Measurements from ENCODE around the gene NADK.
"Not testable (repeated sequence)": the region's sequence is repeated elsewhere in the genome, so short reads cannot be mapped to it uniquely, and the experiment has no call there.

NADK gene

GRCh38 chr1:1753607-1754005 is 24.7 kb downstream of the NADK start:
- Histone ChIP-seq H2AK5ac (ENCODE audit: low read length, severe bottlenecking) (no peak overlapping the region), H2AFZ (ENCODE audit: low read depth, low read length) (no peak overlapping the region), H3K4me1 (ENCODE audit: control insufficient read depth, insufficient read depth, low read depth, low read length) (peaks cover 5% of the 10 kb centered on the region), H4K8ac (ENCODE audit: low read length) (no peak overlapping the region), H3K4me3 (ENCODE audit: insufficient read depth in 1 of 2, low read depth in 1 of 2, low read length in 2 of 2) (no peak overlapping the region), H3K4ac (ENCODE audit: low read depth in 1 of 2, low read length in 2 of 2) (no peak overlapping the region), H3K27me3 (ENCODE audit: control insufficient read depth in 1 of 2, insufficient read depth in 1 of 2, low read length in 2 of 2) (no peaks in the 10 kb centered on the region), H4K91ac (ENCODE audit: low read length) (no peak overlapping the region), H3K14ac (ENCODE audit: low read length in 2 of 2) (no peak overlapping the region), H3K36me3 (ENCODE audit: control insufficient read depth in 1 of 2, insufficient read depth in 2 of 2, low read depth in 1 of 2, low read length in 2 of 2) (peaks cover 48 to 66% of the 10 kb centered on the region in 2 experiments), H3K18ac (ENCODE audit: low read depth in 1 of 2, low read length in 2 of 2) (no peak overlapping the region), H2BK120ac (ENCODE audit: low read depth, low read length) (no peak overlapping the region), H3K23ac (ENCODE audit: low read length in 2 of 2) (no peak overlapping the region), H2BK15ac (ENCODE audit: low read depth, poor library complexity, severe bottlenecking) (no peak overlapping the region), H2BK5ac (ENCODE audit: low read depth, low read length, poor library complexity, severe bottlenecking) (no peak overlapping the region), H2BK12ac (ENCODE audit: low read length in 2 of 2) (no peak overlapping the region), H3K27ac (ENCODE audit: low read length, poor library complexity, severe bottlenecking) (no peak overlapping the region), H3K9ac (ENCODE audit: low read length) (no peak overlapping the region), H3K9me3 (ENCODE audit: control insufficient read depth, low read length) (no peaks in the 10 kb centered on the region), H3K79me1 (replicated peaks; ENCODE audit: low read length, poor library complexity, severe bottlenecking) (peaks cover 35% of the 10 kb centered on the region), H3K4me2 (ENCODE audit: low read length, poor library complexity, severe bottlenecking) (no peak overlapping the region)
- DNase-seq, result no peak
- WGBS, result 93% methylated on average over 16 of the region's 16 CpGs

- Histone ChIP-seq H4K8ac (ENCODE audit: low read length) (no peak overlapping the region), H3K27ac (ENCODE audit: low read length, poor library complexity, severe bottlenecking) (no peak overlapping the region), H3K4me3 (ENCODE audit: insufficient read depth in 1 of 2, low read depth in 1 of 2, low read length in 2 of 2) (no peak overlapping the region), H2AK5ac (ENCODE audit: low read length, severe bottlenecking) (no peak overlapping the region), H3K27me3 (ENCODE audit: control insufficient read depth in 1 of 2, insufficient read depth in 1 of 2, low read length in 2 of 2) (no peaks in the 10 kb centered on the region), H2BK15ac (ENCODE audit: low read depth, poor library complexity, severe bottlenecking) (no peak overlapping the region), H3K79me1 (replicated peaks; ENCODE audit: low read length, poor library complexity, severe bottlenecking) (peaks cover 29% of the 10 kb centered on the region), H3K23ac (ENCODE audit: low read length in 2 of 2) (no peak overlapping the region), H3K9ac (ENCODE audit: low read length) (no peak overlapping the region), H4K91ac (ENCODE audit: low read length) (no peak overlapping the region), H3K9me3 (ENCODE audit: control insufficient read depth, low read length) (no peaks in the 10 kb centered on the region), H2AFZ (ENCODE audit: low read depth, low read length) (no peak overlapping the region), H2BK120ac (ENCODE audit: low read depth, low read length) (no peak overlapping the region), H3K14ac (ENCODE audit: low read length in 2 of 2) (no peak overlapping the region), H3K36me3 (ENCODE audit: control insufficient read depth in 1 of 2, insufficient read depth in 2 of 2, low read depth in 1 of 2, low read length in 2 of 2) (peaks cover 45 to 59% of the 10 kb centered on the region in 2 experiments), H3K4ac (ENCODE audit: low read depth in 1 of 2, low read length in 2 of 2) (no peak overlapping the region), H3K4me1 (ENCODE audit: control insufficient read depth, insufficient read depth, low read depth, low read length) (peaks cover 2% of the 10 kb centered on the region), H2BK5ac (ENCODE audit: low read depth, low read length, poor library complexity, severe bottlenecking) (no peak overlapping the region), H3K4me2 (ENCODE audit: low read length, poor library complexity, severe bottlenecking) (no peak overlapping the region), H2BK12ac (ENCODE audit: low read length in 2 of 2) (no peak overlapping the region), H3K18ac (ENCODE audit: low read depth in 1 of 2, low read length in 2 of 2) (no peak overlapping the region)
- WGBS, result 98% methylated on average over 24 of the region's 37 CpGs
- no peak for DNase-seq
Measured at GRCh38 chr1:1752636-1753606, 25.3 kb downstream of the NADK start.

GRCh38 chr1:1752190-1752589 is 26.1 kb downstream of the NADK start:
- Histone ChIP-seq H4K91ac (ENCODE audit: low read length) (no peak overlapping the region), H3K9me3 (ENCODE audit: control insufficient read depth, low read length) (no peaks in the 10 kb centered on the region), H2AK5ac (ENCODE audit: low read length, severe bottlenecking) (no peak overlapping the region), H3K4ac (ENCODE audit: low read depth in 1 of 2, low read length in 2 of 2) (no peak overlapping the region), H2BK15ac (ENCODE audit: low read depth, poor library complexity, severe bottlenecking) (no peak overlapping the region), H2AFZ (ENCODE audit: low read depth, low read length) (no peak overlapping the region), H3K9ac (ENCODE audit: low read length) (no peak overlapping the region), H2BK5ac (ENCODE audit: low read depth, low read length, poor library complexity, severe bottlenecking) (no peak overlapping the region), H3K18ac (ENCODE audit: low read depth in 1 of 2, low read length in 2 of 2) (no peak overlapping the region), H4K8ac (ENCODE audit: low read length) (no peak overlapping the region), H3K4me2 (ENCODE audit: low read length, poor library complexity, severe bottlenecking) (no peak overlapping the region), H3K79me1 (replicated peaks; ENCODE audit: low read length, poor library complexity, severe bottlenecking) (peaks cover 22% of the 10 kb centered on the region), H2BK120ac (ENCODE audit: low read depth, low read length) (no peak overlapping the region), H3K27me3 (ENCODE audit: control insufficient read depth in 1 of 2, insufficient read depth in 1 of 2, low read length in 2 of 2) (no peaks in the 10 kb centered on the region), H2BK12ac (ENCODE audit: low read length in 2 of 2) (no peak overlapping the region), H3K4me3 (ENCODE audit: insufficient read depth in 1 of 2, low read depth in 1 of 2, low read length in 2 of 2) (no peak overlapping the region), H3K27ac (ENCODE audit: low read length, poor library complexity, severe bottlenecking) (no peak overlapping the region), H3K14ac (ENCODE audit: low read length in 2 of 2) (no peak overlapping the region), H3K36me3 (ENCODE audit: control insufficient read depth in 1 of 2, insufficient read depth in 2 of 2, low read depth in 1 of 2, low read length in 2 of 2) (peaks cover 45 to 52% of the 10 kb centered on the region in 2 experiments), H3K23ac (ENCODE audit: low read length in 2 of 2) (no peak overlapping the region), H3K4me1 (ENCODE audit: control insufficient read depth, insufficient read depth, low read depth, low read length) (peaks cover 2% of the 10 kb centered on the region)
- 93% methylated on average over 11 of the region's 11 CpGs for WGBS
- DNase-seq, result no peak

- not testable (repeated sequence) for H3K4ac ChIP-seq (ENCODE audit: low read depth in 1 of 2, low read length in 2 of 2); H4K8ac ChIP-seq (ENCODE audit: low read length); H2BK5ac ChIP-seq (ENCODE audit: low read depth, low read length, poor library complexity, severe bottlenecking); H3K9ac ChIP-seq (ENCODE audit: low read length); H3K23ac ChIP-seq (ENCODE audit: low read length in 2 of 2); H3K18ac ChIP-seq (ENCODE audit: low read depth in 1 of 2, low read length in 2 of 2); H2BK15ac ChIP-seq (ENCODE audit: low read depth, poor library complexity, severe bottlenecking); H3K27me3 ChIP-seq (ENCODE audit: control insufficient read depth in 1 of 2, insufficient read depth in 1 of 2, low read length in 2 of 2); H3K14ac ChIP-seq (ENCODE audit: low read length in 2 of 2); H2BK120ac ChIP-seq (ENCODE audit: low read depth, low read length); H3K4me3 ChIP-seq (ENCODE audit: insufficient read depth in 1 of 2, low read depth in 1 of 2, low read length in 2 of 2); H2AK5ac ChIP-seq (ENCODE audit: low read length, severe bottlenecking); H3K4me1 ChIP-seq (ENCODE audit: control insufficient read depth, insufficient read depth, low read depth, low read length); H4K91ac ChIP-seq (ENCODE audit: low read length); H3K4me2 ChIP-seq (ENCODE audit: low read length, poor library complexity, severe bottlenecking); H3K9me3 ChIP-seq (ENCODE audit: control insufficient read depth, low read length); H2BK12ac ChIP-seq (ENCODE audit: low read length in 2 of 2); DNase-seq; H2AFZ ChIP-seq (ENCODE audit: low read depth, low read length); H3K27ac ChIP-seq (ENCODE audit: low read length, poor library complexity, severe bottlenecking); H3K79me1 ChIP-seq (replicated peaks; ENCODE audit: low read length, poor library complexity, severe bottlenecking)
- WGBS, result 75% methylated on average over 3 of the region's 9 CpGs
- peaks cover 28 to 29% of the 10 kb centered on the region in 2 experiments for H3K36me3 ChIP-seq (ENCODE audit: control insufficient read depth in 1 of 2, insufficient read depth in 2 of 2, low read depth in 1 of 2, low read length in 2 of 2)
Measured at GRCh38 chr1:1749941-1750340, 28.3 kb downstream of the NADK start.

Data from mesenchymal stem cell (in vitro differentiated cells and primary cell).